HG03439 (cell line): Measurements from ENCODE around the gene MARCHF5.
"Not testable (repeated sequence)": the region's sequence is repeated elsewhere in the genome, so short reads cannot be mapped to it uniquely, and the experiment has no call there.

Experiments used
- ATAC-seq: cut with Tn5 transposase; IDR thresholded peaks from one replicate; pipeline ENCODE4 v1.9.1; 2021; ENCODE audit warnings: mild to moderate bottlenecking, moderate library complexity; ENCODE audit not compliant: unreplicated experiment

The MARCHF5 gene

DNA sequence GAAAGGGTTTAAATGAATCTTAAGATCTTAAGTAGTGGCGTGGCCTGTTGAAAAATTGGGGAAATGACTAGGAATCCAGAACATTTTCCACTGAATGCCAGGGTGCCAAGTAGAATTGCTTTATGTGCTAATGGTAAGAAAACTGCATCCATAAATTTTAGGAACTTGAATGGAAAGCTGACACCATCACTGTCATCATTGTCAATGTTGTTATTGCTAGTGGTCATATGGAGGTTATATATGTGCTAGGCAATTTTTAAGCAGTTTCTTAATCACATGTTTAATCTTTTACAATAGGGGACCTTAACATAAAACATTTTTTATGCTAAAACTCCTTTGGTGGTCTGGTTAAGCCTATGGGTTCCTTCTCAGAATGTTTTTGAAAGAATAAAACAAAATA lies 13.1 kb downstream of the MARCHF5 start:
- ATAC-seq = no peak

DNA sequence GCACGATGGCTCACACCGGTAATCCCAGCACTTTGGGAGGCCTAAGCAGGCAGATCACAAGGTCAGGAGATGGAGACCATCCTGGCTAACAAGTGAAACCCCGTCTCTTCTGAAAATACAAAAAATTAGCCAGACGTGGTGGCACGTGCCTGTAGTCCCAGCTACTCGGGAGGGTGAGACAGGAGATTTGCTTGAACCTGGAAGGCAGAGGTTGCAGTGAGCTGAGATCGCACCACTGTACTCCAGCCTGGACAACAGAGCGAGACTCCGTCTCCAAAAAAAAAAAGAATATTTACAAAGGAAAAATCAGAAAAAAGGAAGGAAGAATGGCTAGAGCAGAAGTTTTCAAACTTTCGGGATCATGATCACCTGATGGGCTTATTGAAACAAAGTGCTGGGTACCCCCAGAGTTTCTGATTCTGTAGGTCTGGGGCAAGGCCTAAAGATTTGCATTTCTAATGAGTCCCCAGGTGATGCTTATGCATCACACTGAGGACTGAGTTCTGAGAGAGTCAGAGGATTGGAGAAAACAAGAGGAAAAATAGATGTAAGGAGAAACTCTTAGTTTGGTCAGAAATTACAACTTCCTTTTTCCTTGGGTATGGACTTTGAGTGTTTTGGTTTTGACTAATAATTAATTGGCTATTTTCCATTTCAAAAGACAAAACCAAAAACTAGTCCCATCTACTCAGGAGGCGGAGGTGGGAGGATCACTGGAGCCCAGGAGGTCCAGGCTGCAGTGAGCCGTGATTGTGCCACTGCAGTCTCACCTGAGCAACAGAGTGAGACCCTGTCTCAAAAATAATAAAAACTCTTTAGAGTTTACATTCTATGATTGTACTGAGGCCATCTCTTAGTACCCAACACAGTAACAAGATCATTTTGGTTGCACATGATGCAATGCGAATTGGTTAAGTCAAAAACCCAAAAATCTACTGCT lies 14.4 kb downstream of the MARCHF5 start:
- no peak for ATAC-seq

DNA sequence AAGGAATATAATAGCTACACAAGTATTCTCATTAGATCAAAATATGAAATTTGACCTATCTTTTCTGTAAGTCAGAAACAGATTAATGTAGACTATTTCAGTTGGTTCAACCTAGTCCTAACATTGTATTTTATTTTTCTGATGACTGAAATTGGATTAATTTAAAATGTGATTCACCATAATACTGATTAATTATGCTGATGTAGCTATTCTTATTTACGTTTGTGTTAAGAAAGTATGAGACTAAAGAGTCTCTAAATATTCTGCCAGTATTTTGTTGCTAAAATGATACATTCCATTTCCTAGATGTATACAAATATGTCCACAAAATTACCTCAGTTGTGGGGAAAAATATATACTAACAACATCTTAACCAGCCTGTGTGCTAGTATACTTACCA lies 18.3 kb downstream of the MARCHF5 start:
- ATAC-seq = no peak

DNA sequence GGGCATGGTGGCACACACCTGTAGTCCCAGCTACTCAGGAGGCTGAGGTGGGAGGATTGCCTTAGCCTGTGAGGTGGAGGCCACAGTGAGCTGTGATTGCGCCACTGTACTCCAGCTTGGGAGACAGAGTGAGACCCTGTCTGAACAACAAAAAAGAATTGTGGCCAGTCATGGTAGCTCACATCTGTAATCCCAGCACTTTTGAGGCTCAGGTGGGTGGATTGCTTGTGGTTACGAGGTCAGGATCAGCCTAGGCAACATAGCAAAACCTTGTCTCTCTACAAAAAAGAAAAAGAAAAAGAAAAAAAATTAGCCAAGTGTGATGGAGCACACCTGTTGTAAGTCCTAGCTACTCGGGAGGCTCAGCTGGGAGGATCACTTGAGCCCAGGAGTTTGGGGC lies 22.8 kb downstream of the MARCHF5 start:
- no peak for ATAC-seq

DNA sequence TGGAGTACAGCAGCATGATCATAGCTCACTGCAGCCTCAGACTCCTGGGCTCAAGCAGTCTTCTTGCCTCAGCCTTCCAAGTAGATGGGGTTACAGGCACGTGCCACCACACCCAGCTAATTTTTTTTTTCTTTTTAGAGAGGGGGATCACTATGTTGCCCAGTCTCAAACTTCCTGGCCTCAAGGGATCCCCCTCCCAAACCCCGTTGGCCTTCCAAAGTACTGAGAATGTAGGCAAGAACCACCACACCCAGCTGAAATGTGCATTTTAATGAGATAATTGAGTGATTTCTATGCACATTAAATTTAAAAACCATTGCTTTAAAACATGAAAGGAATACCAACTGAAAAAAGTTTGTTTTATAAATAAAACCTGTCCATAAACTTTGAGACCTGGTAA lies 25.6 kb downstream of the MARCHF5 start:
- no peak for ATAC-seq

DNA sequence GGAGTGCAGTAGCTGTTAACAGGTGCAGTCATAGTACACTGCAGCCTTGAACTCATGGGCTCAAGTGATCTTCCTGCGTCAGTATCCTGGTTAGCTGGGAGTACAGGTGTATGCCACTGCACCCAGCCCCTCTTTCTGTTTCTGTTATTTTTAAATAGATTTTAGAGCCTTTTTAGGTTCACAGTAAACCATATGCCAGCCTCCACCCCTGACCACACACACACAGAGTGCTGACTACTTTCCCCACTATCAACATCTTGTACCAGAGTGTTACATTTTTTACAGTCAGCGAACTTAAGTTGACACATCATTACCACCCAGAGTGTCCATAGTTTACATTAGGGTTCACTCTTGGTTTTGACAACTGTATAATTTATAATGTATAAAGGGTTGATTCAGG lies 32.1 kb downstream of the MARCHF5 start:
- no peak for ATAC-seq

DNA sequence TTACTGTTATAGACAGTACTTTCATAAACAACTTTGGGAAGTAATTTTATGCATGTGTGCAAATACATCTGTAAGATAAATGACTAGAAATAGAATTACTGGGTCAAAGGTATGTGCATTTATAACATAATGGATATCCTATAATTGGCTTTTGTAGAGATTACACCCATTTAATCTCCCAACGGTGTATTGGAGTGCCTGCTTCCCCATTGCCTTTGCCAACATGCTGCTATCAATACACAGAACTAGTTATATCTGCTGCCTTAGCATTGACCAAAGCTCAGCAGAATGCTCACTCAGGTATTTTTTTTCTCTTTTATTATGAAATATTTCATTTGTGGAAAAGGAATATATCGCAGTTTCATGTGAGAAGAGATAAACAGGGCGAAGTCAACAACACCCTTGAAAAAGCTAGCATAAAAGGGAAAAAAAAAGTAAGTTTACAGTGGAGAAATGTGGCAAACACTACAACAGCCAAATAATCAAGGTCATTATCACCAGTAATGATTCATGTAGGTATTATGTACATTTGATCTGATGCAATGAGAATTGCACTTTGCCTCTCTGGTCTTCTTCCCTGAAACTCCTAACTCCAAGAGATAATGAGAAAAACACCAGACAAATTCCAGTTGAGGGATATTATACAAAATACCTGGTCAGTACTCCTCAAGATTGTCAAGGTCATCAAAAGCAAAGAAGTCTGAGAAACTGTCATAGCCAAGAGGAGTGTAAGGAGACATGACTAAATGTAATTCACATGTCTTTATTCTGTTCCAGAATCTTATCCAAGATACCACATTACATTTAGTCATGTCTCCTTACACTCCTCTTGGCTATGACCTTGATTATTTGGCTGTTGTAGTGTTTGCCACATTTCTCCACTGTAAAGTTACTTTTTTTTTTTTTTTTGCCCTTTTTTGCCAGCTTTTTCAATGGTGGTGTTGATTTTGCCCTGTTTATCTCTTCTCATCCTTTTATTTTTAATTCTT lies 36.8 kb downstream of the MARCHF5 start:
- ATAC-seq = no peak

DNA sequence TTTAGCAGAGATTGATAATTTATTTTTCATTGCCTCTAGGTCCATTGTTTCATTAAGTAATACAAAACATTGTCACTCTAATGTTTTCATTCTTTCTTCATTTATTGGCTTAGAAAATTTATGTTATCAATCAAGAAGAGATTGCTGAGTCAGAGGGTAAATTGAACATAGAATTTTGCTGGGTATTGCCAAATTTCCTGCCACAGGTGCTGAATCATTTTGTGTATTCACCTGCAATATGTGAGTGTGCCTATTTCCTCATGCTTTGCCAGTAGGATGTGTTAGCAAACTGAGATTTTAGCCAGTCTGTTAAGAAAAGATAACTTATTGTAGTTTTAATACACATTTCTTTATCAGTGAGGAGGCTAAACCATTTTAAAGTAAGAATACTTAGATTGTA lies 38.0 kb downstream of the MARCHF5 start:
- no peak for ATAC-seq

DNA sequence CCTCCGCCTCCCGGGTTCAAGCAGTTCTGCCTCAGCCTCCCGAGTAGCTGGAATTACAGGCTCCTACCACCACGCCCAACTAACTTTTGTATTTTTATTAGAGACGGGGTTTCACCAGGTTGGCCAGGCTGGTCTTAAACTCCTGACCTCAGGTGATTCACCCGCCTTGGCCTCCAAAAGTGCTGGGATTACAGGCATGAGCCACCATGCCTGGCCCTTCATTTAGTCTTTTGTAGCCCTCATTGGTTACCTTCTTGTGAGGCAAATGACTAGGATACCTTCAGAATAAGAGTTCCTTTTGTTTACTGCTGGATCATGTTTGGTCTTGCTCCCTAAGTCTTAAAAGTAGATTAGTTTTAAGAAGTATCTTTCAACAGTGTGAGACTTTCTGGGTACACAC lies 39.0 kb downstream of the MARCHF5 start:
- ATAC-seq = not testable (repeated sequence)

DNA sequence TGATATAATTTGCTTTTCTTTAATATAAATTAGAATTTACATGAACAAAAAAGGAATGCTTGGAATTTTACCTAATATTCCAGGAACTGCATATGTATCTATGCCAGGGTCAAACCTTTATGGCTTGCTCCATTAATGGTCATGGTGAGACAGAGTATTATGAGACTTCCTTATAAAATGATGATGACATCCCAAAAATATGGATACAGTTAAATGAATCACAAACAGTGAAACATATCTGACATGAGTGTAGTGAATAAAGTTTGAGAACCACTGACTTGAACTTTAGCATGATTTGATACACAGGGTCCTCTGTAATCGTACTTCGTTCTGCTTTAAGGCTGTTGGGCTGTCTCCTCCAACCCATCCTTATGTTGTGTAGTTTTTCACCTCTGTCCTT lies 51.8 kb downstream of the MARCHF5 start:
- ATAC-seq = no peak

DNA sequence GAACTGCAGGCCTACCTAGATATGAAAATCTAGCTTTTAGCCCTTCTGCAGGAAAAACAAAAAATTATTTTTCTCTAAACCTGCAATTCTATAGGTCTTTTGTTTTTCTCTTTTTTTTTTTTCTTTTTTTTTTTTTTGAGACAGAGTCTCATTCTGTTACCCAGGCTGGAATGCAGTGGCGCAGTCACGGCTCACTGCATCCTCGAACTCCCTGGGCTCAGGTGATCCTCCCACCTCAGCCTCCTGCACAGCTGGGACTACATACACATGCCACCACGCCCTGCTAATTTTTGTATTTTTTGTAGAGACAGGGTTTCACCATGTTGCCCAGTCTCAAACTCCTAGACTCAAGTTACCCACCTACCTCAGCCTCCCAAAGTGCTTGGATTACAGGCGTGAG lies 54.6 kb downstream of the MARCHF5 start:
- not testable (repeated sequence) for ATAC-seq

DNA sequence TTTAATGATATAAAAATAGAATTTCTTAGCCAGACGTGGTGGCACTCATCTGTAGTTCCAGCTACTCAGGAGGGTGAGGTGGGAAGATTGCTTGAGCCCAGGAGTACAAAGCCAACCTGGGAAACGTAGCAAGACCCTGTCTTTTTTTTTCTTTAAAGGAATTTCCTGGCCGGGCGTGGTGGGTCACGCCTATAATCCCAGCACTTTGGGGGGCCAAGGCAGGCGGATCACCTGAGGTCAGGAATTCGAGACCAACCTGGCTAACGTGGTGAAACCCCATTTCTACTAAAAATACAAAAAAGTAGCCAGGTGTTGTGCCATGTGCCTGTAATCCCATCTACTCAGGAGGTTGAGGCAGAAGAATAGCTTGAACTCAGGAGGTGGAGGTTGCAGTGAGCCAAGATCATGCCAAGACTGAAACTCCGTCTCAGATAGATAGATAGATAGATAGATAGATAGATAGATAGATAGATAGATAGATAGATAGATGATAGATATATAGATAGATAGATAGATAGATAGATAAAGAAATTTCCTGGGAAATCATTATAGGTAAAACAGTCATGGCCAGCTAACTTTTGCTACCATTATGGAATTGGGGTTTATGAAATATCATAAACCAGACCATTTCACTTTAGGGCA lies 56.2 kb downstream of the MARCHF5 start:
- ATAC-seq = not testable (repeated sequence)

DNA sequence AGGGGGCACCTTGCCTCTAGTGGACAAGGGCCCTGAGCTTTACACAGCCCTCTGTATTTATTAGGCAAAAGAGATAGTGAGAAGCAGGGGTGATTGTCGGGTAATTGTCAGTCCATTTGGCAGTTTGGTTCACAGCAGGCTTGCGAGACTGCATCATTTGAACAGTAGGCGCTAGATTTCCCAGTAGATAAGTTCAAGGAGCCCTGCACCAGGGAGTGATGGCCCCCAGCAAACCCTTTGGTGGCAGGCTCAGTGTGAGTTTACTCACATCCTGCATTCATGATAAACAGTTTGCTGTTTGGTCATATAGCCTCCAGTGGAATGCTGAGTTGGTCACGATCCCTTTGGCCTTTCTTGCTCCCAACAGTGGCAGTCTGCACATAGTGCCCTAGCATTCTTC lies 59.4 kb downstream of the MARCHF5 start:
- ATAC-seq = no peak

DNA sequence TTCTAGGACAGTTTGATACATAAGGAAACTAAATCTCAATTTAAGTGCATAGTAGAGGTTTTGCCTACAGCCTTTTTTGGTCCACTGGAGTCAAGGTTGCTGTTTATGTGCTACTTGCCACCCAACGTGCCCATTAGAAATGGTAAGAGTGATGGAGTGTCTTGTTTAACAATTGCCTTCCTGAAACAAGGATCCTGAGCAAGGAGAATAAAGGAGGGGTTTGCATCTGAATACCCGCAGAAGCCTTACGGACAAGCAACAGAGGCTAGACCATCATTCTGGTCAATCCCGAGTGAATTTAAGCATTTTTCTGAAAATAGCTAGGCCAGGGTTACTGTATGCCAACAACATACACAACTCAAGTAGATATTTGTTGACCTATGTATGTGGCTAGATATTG lies 63.6 kb downstream of the MARCHF5 start:
- ATAC-seq = no peak

DNA sequence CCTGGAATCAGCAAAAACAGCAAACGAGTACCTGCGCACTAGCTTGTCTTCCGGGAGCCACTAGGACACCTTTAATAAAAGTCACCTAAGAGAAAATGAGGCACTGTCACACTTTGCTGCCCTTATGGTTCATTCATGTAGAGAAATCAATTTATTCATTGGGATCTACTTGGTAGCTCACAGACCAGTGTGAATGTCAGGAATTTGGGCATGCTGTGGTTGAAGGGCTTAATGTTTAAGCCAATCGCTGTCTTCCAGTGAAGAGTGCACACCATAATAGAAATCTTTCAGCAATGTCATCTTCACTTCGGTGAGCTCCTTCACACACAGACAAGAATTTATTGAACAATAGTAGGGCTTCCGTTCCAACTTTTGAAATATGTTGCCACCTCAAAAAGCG lies 65.1 kb downstream of the MARCHF5 start:
- no peak for ATAC-seq

DNA sequence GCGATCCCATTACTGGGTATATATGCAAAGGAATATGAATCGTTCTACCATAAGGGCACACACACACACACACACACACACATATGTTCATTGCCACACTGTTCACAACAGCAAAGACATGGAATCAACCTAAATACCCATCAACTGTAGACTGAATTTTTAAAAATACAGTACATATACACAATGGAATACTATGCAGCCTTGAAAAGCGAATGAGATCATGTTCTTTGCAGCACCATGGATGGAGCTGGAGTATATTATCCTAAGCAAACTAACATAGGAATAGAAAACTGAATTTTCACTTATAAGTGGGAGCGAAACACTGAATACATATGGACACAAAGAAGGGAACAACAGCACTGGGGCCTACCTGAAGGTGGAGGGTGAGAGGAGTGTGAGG lies 72.5 kb downstream of the MARCHF5 start:
- ATAC-seq = no peak

DNA sequence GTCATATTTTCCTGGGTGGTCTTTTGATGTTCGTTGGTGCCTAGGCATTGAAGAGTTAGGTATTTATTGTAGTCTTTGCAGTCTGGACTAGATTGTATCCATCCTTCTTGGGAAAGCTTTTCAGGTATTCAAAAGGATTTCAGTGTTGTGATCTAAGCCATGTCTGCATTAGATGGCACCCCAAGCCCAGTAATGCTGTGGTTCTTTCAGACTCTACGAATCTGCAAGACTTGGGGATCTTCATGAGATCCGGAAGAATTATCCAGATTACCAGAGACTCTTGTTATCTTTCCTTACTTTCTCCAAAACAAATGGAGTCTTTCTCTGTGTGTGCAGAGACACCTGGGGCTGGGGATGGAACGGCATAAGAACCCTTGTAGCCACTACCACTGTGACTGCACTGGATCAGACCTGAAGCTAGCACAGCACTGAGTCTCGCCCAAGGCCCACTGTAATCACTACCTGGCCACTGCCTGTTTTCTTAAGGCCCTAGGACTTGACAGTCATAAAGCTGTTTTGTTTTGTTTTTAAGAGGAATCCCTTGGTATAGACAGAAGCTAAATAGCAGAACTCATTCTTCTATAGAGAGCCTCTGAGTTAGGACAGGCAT lies 75.5 kb downstream of the MARCHF5 start:
- no peak for ATAC-seq

DNA sequence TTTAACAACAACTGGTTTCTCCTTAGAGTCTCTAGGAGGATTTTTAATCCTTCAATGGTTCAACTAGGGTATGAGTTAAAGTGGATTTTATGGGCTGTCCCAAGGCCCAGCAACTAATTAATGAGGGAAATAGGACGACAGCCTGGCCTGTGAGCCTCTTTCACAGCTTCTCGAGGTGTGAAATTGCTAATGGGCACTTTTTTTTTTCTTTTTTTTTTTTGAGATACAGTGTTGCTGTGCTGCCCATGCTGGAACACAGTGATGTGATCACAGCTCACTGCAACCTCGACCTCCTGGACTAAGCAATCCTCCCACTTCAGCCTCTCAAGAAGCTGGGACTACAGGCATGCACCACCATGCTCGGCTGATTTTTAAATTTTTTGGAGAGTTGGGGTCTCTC lies 87.0 kb downstream of the MARCHF5 start:
- ATAC-seq = no peak

DNA sequence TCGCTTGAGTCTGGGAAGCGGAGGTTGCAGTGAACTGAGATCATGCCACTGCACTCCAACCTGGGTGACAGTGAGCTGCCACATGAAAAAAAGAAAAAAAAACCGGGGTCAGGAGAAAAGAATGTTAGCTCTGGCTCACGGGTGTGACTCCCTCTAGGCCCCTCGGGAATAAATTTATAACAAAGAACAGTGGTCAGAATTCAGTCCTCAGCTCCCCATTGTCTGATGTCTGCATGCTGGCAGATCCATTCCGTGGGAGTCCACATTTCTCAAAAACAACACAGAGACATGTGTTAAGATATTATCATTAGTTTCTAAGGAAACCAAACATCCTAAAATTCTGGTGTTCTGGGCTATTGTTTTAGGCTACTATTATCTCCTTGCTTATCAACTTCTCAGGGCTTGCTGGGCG lies 90.6 kb downstream of the MARCHF5 start:
- no peak for ATAC-seq

DNA sequence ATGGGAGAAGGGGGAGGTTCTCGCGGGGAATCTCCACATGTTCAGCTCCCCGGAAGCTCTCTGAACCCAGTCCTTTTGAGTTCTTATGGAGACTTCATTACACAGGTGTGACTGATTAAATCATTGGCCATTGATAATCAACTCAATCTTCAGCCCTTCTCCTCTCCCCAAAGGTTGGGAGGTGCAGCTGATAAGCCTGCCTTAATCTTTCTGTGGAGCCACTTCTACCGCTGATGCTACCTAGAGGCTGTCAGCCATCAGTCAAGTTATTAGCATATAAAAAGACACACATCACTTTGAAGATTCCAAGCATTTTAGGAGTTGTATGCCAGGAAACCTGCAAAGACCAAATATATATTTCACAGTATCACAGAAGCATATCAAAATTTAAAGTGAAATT lies 91.7 kb downstream of the MARCHF5 start:
- ATAC-seq = no peak

DNA sequence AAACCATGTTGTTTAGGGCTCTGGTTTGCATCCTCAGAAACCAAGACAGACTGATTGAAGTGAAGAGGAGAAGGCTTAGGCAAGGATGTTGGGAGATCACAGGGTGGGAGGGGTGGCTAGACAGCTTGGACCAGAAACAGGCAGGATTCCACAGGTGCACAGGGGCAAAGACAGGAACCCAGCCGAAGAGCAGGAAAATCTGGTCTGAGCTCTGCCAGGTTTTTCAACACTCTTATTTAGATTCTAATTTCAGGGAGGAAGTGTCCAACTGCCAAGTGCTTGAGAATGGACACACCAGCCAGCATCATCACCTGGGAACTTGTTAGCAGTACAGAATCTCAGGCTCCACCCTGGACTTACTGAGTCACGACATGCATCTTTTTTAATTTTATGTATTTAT lies 93.8 kb downstream of the MARCHF5 start:
- no peak for ATAC-seq
